Fibroblast of the aortic adventitia (primary cell): Measurements from ENCODE around the gene PHF11. TPM values are rescaled to one million over a fixed set of nuclear protein-coding genes. Genes with fewer than 3 reads are reported as not detected.

Experiments used
- DNase-seq: peaks from one replicate; pipeline ENCODE4 v3.0.0-alpha.2; 2010; ENCODE audit warnings: low read depth
- H3K4me3 ChIP-seq: 2 replicates; pipeline ENCODE4 v1.5.1; 2011; ENCODE audit warnings: low read depth, mild to moderate bottlenecking, control low read depth, low read length, moderate library complexity
- total RNA-seq: library from RNA; depleted of rRNA; stranded (reverse); fragments of >200 nt; gene quantifications from 2 replicates; pipeline ENCODE4 v1.2.3, GENCODE V29; 2012; ENCODE audit warnings: low replicate concordance
- TF ChIP-seq, protein P1 (sequence below): IDR thresholded peaks from 2 replicates; pipeline ENCODE4 v1.5.1; 2011; ENCODE audit warnings: mild to moderate bottlenecking, low read length, control low read depth, inconsistent platforms; ENCODE audit not compliant: insufficient read depth

PHF11 gene
- total RNA-seq, 1 donor, result 33.7 TPM

DNA sequence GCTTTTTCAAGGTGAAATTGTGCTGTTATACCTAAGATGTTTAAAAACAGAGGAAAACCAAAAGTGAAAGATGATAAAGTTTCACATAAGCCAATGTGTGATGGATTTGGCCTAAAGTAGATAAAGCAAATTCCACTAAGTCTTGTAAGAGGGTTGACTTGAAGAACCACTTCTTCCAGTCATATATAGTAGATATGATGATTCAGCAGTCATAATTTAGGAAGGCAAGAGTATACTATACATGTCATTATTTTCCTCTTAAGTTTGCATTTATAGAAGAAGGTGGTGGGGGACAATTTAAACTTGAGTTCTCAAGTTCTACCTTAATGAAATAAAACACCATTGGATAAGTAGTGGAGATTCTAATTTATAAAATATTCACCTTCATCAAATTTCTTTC is 37.3 kb downstream of the PHF11 start:
- no peak for DNase-seq
- H3K4me3 ChIP-seq, result no peak overlapping the region
- TF ChIP-seq, protein P1, sequence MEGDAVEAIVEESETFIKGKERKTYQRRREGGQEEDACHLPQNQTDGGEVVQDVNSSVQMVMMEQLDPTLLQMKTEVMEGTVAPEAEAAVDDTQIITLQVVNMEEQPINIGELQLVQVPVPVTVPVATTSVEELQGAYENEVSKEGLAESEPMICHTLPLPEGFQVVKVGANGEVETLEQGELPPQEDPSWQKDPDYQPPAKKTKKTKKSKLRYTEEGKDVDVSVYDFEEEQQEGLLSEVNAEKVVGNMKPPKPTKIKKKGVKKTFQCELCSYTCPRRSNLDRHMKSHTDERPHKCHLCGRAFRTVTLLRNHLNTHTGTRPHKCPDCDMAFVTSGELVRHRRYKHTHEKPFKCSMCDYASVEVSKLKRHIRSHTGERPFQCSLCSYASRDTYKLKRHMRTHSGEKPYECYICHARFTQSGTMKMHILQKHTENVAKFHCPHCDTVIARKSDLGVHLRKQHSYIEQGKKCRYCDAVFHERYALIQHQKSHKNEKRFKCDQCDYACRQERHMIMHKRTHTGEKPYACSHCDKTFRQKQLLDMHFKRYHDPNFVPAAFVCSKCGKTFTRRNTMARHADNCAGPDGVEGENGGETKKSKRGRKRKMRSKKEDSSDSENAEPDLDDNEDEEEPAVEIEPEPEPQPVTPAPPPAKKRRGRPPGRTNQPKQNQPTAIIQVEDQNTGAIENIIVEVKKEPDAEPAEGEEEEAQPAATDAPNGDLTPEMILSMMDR, result no peak

DNA sequence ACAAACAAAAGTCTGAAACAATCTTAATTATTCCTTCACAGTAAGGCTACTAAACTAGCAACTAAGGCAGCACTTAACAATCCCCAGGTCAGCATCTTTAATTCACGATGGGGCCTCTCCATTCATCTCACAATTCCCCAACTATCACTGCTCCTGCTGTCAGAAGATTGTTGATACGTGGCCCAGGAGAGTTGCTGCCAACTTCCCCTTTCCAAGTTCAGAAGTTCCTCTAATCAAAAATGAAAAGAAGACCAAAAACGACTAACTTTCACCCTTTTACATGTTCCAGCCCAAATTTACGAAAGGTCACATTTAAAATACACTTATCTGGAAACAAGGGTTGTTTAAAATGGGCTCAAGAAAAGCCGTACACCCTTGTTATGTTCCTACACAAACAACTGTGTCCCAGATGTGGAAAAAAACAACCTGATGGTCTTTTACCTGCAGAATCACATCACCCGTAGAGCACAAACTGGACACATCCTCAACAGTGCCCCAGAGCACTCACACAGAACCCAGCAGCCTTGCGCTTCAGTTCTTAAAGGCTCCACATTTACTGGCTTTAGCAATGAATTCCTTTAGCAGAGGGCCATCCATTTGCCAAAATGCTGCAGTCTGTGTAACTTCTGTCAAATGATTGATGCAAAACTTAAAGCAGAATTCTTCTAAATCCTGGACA is 38.0 kb downstream of the PHF11 start:
- DNase-seq, result no peak
- TF ChIP-seq, protein P1, result no peak
- no peak overlapping the region for H3K4me3 ChIP-seq

DNA sequence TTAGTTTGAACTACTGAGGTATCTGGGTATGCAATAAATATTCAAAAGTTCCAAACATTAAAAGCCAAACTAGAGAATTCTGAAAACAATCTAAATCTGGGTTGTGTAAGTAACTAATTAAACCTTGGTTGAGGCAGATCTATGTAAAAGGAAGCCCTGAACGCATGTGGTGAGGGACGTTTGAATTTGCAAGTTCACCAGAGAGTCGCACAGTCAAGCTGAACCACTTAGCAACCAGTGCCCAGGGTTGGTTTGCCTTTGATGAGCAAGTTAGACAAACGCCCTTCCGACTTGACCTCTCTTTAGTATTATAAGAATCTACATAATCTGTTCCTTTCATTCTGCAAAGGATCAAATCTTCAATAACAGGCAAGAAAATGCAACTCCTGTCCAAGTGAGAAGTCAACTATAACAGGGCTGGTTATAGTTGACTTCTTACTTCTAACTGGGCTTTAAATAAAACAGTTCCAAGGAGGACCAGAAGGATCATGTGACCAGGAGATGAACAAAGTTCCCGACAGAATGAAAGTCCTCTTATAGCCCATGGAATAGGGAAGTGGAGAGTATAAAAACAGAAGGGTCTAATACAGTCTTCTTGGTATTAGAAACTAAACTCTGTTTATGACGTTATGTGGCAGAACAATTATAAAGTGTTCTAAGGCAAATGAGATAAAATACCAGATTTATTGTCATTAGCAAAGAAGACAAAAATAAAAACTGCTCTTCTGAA is 40.6 kb downstream of the PHF11 start:
- H3K4me3 ChIP-seq, result no peak overlapping the region
- TF ChIP-seq, protein P1, result no peak
- DNase-seq, result no peak

DNA sequence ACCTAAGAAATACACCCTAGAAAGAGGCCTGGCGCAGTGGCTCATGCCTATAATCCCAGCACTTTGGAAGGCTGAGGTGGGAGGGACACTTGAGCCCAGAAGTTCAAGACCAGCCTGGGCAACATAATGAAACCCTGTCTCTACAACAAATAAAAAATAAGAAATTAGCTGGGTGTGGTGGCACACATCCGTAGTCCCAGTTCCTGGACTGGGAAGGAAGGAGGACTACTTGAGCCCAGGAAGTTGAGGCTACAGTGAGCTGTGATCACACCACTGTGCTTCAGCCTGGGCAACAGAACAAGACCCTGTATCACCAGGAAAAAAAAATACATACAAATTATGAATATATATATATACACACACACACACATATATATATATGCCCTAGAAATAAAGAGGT is 42.7 kb downstream of the PHF11 start:
- DNase-seq, result no peak
- H3K4me3 ChIP-seq, result no peak overlapping the region
- TF ChIP-seq, protein P1, result no peak

DNA sequence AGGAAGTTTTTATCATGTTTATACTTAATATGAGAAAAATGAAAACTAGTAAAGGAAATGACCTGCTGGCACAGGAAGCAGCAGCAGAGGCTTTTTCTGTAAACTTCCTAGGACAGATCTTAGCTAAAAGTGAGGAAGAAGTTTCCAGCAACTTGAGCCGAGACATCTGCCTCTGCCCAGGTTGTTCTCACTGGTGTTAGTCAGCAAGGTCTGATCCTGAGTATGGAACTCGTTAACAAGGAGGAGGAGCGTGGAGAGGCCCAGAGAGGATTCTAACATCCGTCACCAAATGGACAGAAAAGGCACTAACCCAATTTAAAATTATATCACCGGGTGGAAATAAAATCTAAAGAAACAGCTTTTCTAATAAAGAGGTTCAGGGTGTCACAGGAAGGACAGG is 43.6 kb downstream of the PHF11 start:
- TF ChIP-seq, protein P1, result no peak
- DNase-seq, result no peak
- H3K4me3 ChIP-seq, result no peak overlapping the region

DNA sequence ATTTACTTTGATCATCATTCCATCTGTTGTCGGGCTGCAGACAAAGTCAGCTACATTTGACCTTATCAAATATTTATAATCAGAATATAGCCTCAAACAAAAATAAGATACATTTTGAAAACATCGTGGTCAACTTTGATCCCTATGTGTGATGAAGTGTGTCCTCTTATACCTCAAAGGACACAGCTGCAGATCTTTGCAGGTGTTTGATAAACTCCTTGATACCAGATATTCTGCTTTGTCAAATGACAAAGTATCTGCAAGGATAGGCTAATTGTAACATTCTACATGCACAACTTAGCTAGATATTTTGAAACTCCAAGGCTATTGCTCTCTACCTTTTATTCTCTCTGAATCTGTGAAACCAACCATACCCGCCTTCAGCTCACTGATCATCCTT is 44.0 kb downstream of the PHF11 start:
- H3K4me3 ChIP-seq, result no peak overlapping the region
- DNase-seq, result no peak
- TF ChIP-seq, protein P1, result no peak
